H1 (cell line): Measurements from ENCODE around the gene SYK. TPM values are rescaled to one million over a fixed set of nuclear protein-coding genes. Genes with fewer than 3 reads are reported as not detected.

Experiments
- CTCF ChIA-PET: fragments of 300-600 bp; sonication (Branson Sonifier 250); formaldehyde crosslinking; loops from one replicate; lab custom pipeline; 2021; ENCODE audit not compliant: partially characterized antibody; lab: Charles Lee
- POLR2A ChIA-PET: fragments of 300-600 bp; sonication (Branson Sonifier 250); formaldehyde crosslinking; loops from one replicate; lab custom pipeline; 2021; ENCODE audit warnings: inconsistent platforms; ENCODE audit not compliant: partially characterized antibody; lab: Charles Lee
- DNase-seq, 2 experiments: peaks; one replicate each; pipeline versions ENCODE4 v3.0.0 to v3.0.0-alpha.2; 2010 to 2022; ENCODE audit warnings: low spot score in 2 of 2, low read depth in 1 of 2, mixed read lengths in 1 of 2
- FAIRE-seq: peaks from 2 replicates; lab custom pipeline; 2011; peaks lifted over from hg19 to GRCh38; lab: Jason Lieb, UNC
- H2AFZ ChIP-seq: 2 replicates; pipeline ENCODE4 v1.8.1; 2012; ENCODE audit warnings: low read length, inconsistent platforms
- H2AK5ac ChIP-seq: 2 replicates; pipeline ENCODE4 v1.6.1; 2013; ENCODE audit warnings: low read depth, low read length
- H2BK120ac ChIP-seq: replicated peaks from 2 replicates; pipeline ENCODE3; 2013; ENCODE audit warnings: low read depth, low read length, inconsistent platforms
- H2BK12ac ChIP-seq: 2 replicates; pipeline ENCODE4 v1.6.1; 2013; ENCODE audit warnings: low read depth, low read length
- H2BK15ac ChIP-seq: 2 replicates; pipeline ENCODE4 v1.6.1; 2013; ENCODE audit warnings: low read length
- H2BK20ac ChIP-seq: 2 replicates; pipeline ENCODE4 v1.6.1; 2013; ENCODE audit warnings: low read length
- H2BK5ac ChIP-seq: 2 replicates; pipeline ENCODE4 v1.6.1; 2013; ENCODE audit warnings: low read depth, low read length
- H3K14ac ChIP-seq: 2 replicates; pipeline ENCODE4 v1.6.1; 2013; ENCODE audit warnings: inconsistent platforms; ENCODE audit not compliant: insufficient read length
- H3K18ac ChIP-seq: 2 replicates; pipeline ENCODE4 v1.6.1; 2013; ENCODE audit warnings: low read length; ENCODE audit errors: extremely low read depth
- H3K23ac ChIP-seq: 2 replicates; pipeline ENCODE4 v1.6.1; 2013; ENCODE audit warnings: inconsistent platforms; ENCODE audit not compliant: insufficient read length
- H3K23me2 ChIP-seq: 2 replicates; pipeline ENCODE4 v1.6.1; 2013; ENCODE audit warnings: low read depth, low read length
- H3K27ac ChIP-seq: 2 replicates; pipeline ENCODE4 v1.6.1; 2011; ENCODE audit warnings: low read depth, low read length, inconsistent platforms
- H3K27me3 ChIP-seq, 4 experiments: replicated peaks in 1 of 4; 1 replicate in 1 of 4; 2 replicates in 3 of 4; pipeline versions ENCODE4 v1.6.1 to v1.8.1; 2011 to 2013; ENCODE audit warnings: low read length in 3 of 4, mild to moderate bottlenecking in 3 of 4, inconsistent platforms in 2 of 4, mixed read lengths in 2 of 4, moderate library complexity in 1 of 4; ENCODE audit not compliant: control insufficient read depth in 3 of 4, insufficient read depth in 3 of 4; ENCODE audit errors: extremely low read depth in 1 of 4
- H3K36me3 ChIP-seq, 4 experiments: 2 replicates each; pipeline versions ENCODE4 v1.6.1 to v1.8.1; 2011 to 2013; ENCODE audit warnings: mild to moderate bottlenecking in 4 of 4, low read length in 3 of 4, moderate library complexity in 2 of 4, control low read depth in 1 of 4, inconsistent platforms in 1 of 4; ENCODE audit not compliant: insufficient read depth in 4 of 4, control insufficient read depth in 2 of 4
- H3K4ac ChIP-seq: replicated peaks from 2 replicates; pipeline ENCODE3; 2013; ENCODE audit warnings: low read length, low read depth, mixed read lengths, inconsistent platforms; ENCODE audit not compliant: insufficient read length
- H3K4me1 ChIP-seq, 4 experiments: replicated peaks in 1 of 4; 1 replicate in 1 of 4; 2 replicates in 3 of 4; pipeline versions ENCODE4 v1.6.1 to v1.8.1; 2011 to 2013; ENCODE audit warnings: low read length in 3 of 4, inconsistent platforms in 2 of 4, mixed read lengths in 1 of 4; ENCODE audit not compliant: insufficient read depth in 4 of 4, control insufficient read depth in 3 of 4
- H3K4me2 ChIP-seq, 2 experiments: 2 replicates each; pipeline versions ENCODE4 v1.6.1 to v1.8.1; 2011 to 2013; ENCODE audit warnings: low read depth in 2 of 2, low read length in 2 of 2, control low read depth in 1 of 2, inconsistent platforms in 1 of 2, mild to moderate bottlenecking in 1 of 2; ENCODE audit not compliant: insufficient read depth in 1 of 2
- H3K4me3 ChIP-seq, 4 experiments: fragments of 200-600, 300-600 bp in 1 of 4; sonication (generic), shearing (Covaris generic), sonication (Bioruptor Twin) in 1 of 4; 2 replicates each; pipeline versions ENCODE4 v1.5.1 to v1.8.1; 2011 to 2016; ENCODE audit warnings: low read length in 4 of 4, low read depth in 3 of 4, control low read depth in 2 of 4, inconsistent platforms in 2 of 4, mild to moderate bottlenecking in 2 of 4, mixed read lengths in 1 of 4, moderate library complexity in 1 of 4; ENCODE audit not compliant: insufficient read depth in 2 of 4; ENCODE audit errors: extremely low read depth in 1 of 4
- H3K56ac ChIP-seq: replicated peaks from 2 replicates; pipeline ENCODE3; 2013; ENCODE audit warnings: low read depth, mild to moderate bottlenecking, mixed read lengths, low read length, inconsistent platforms; ENCODE audit not compliant: insufficient read length
- H3K79me1 ChIP-seq: 2 replicates; pipeline ENCODE4 v1.6.1; 2013; ENCODE audit warnings: low read depth, low read length, control low read depth
- H3K79me2 ChIP-seq, 2 experiments: 2 replicates each; pipeline versions ENCODE4 v1.6.1 to v1.8.1; 2012 to 2013; ENCODE audit warnings: low read length in 2 of 2, mild to moderate bottlenecking in 2 of 2, inconsistent platforms in 1 of 2; ENCODE audit not compliant: insufficient read depth in 2 of 2, control insufficient read depth in 1 of 2
- H3K9ac ChIP-seq, 4 experiments: replicated peaks in 1 of 4; 1 replicate in 1 of 4; 2 replicates in 3 of 4; pipeline versions ENCODE4 v1.6.1 to v1.8.1; 2011 to 2013; ENCODE audit warnings: low read depth in 3 of 4, low read length in 3 of 4, control low read depth in 2 of 4, mild to moderate bottlenecking in 2 of 4, moderate library complexity in 2 of 4, inconsistent platforms in 1 of 4; ENCODE audit errors: extremely low read depth in 1 of 4
- H3K9me3 ChIP-seq, 2 experiments: 2 replicates each; pipeline versions ENCODE4 v1.6.1 to v1.8.1; 2012 to 2013; ENCODE audit warnings: mild to moderate bottlenecking in 2 of 2, moderate library complexity in 2 of 2, control low read depth in 1 of 2, inconsistent platforms in 1 of 2, low read depth in 1 of 2, low read length in 1 of 2, mixed read lengths in 1 of 2; ENCODE audit not compliant: insufficient read depth in 2 of 2
- H4K20me1 ChIP-seq, 2 experiments: replicated peaks in 1 of 2; 2 replicates each; pipeline versions ENCODE3 to v1.8.1; 2011 to 2013; ENCODE audit warnings: inconsistent platforms in 2 of 2, low read length in 2 of 2, mild to moderate bottlenecking in 1 of 2; ENCODE audit not compliant: insufficient read depth in 2 of 2, control insufficient read depth in 1 of 2
- H4K5ac ChIP-seq: 2 replicates; pipeline ENCODE4 v1.6.1; 2013; ENCODE audit warnings: low read length, low read depth, mixed read lengths, inconsistent platforms; ENCODE audit not compliant: insufficient read length
- H4K8ac ChIP-seq: 2 replicates; pipeline ENCODE4 v1.8.0; 2013; ENCODE audit warnings: mild to moderate bottlenecking, moderate library complexity, low read length, inconsistent platforms; ENCODE audit not compliant: insufficient read depth; ENCODE audit errors: extremely low read depth
- H4K91ac ChIP-seq: replicated peaks from 2 replicates; pipeline ENCODE3; 2013; ENCODE audit warnings: low read length, mixed read lengths, inconsistent platforms; ENCODE audit not compliant: insufficient read length
- CEBPB ChIP-seq: IDR thresholded peaks from 2 replicates; pipeline ENCODE4 v1.6.1; 2012; ENCODE audit warnings: low read depth, low read length
- KDM4A ChIP-seq: IDR thresholded peaks from one replicate; pipeline ENCODE4 v1.7.1; 2012; ENCODE audit warnings: low read depth, mild to moderate bottlenecking, moderate library complexity, low read length, inconsistent platforms; ENCODE audit not compliant: severe bottlenecking
- RAD21 ChIP-seq, 2 experiments: IDR thresholded peaks in 1 of 2; conservative IDR thresholded peaks in 1 of 2; 2 replicates each; pipeline ENCODE4 v1.6.1; 2011; ENCODE audit warnings: low read depth in 2 of 2, low read length in 2 of 2, improper control_type of control experiment in 1 of 2, inconsistent platforms in 1 of 2, mild to moderate bottlenecking in 1 of 2, moderate library complexity in 1 of 2
- SIX5 ChIP-seq: IDR thresholded peaks from 2 replicates; pipeline ENCODE4 v1.6.1; 2011; ENCODE audit warnings: mild to moderate bottlenecking, low read depth, low read length
- SP1 ChIP-seq: IDR thresholded peaks from 2 replicates; pipeline ENCODE4 v1.6.1; 2011; ENCODE audit warnings: low read depth, low read length
- YY1 ChIP-seq: IDR thresholded peaks from 2 replicates; pipeline ENCODE4 v1.6.1; 2011; ENCODE audit warnings: low read depth, mild to moderate bottlenecking, low read length
- WGBS, 2 experiments: shearing (Covaris generic) in 1 of 2; methylation state at CpG; one replicate each; pipeline versions ENCODE4 v1.1.6 to v1.1.7; 2013 to 2015; ENCODE audit warnings: low lambda C conversion rate in 2 of 2, mixed read lengths in 2 of 2, inconsistent platforms in 1 of 2, low coverage in 1 of 2, missing lambda C conversion rate in 1 of 2; ENCODE audit not compliant: insufficient replicate concordance in 2 of 2, insufficient coverage in 1 of 2, insufficient read length in 1 of 2; ENCODE audit errors: extremely low coverage in 1 of 2, missing lambda C conversion rate in 1 of 2; 5-methylcytosine and 5-hydroxymethylcytosine counted together
- polyA plus RNA-seq, 7 experiments: library from polyadenylated mRNA; depleted of rRNA in 3 of 7; stranded (reverse) in 5 of 7; unstranded in 2 of 7; fragments of >200 nt in 5 of 7; fragments of 200-250 nt in 2 of 7; gene quantifications; 1 replicate in 5 of 7; 2 replicates in 1 of 7; 4 replicates in 1 of 7; pipeline versions ENCODE4 v1.2.1 to v1.2.3, GENCODE V29; 2011 to 2013; ENCODE audit warnings: missing spikeins in 2 of 7, mixed read lengths in 2 of 7
- total RNA-seq: library from RNA; stranded (reverse); fragmentation: NEBNext Ultra II Directional; extraction: Animal tissue kit (Norgen Biotek cat#: 25700); gene quantifications from 2 replicates; pipeline ENCODE4 v1.2.1, GENCODE V29; 2021
- TF ChIP-seq, protein P1 (sequence below), 3 experiments: IDR thresholded peaks; 1 replicate in 2 of 3; 2 replicates in 1 of 3; pipeline versions ENCODE4 v1.5.1 to v1.6.1; 2011; ENCODE audit warnings: low read length in 3 of 3, mild to moderate bottlenecking in 3 of 3, inconsistent platforms in 2 of 3, low read depth in 1 of 3, moderate library complexity in 1 of 3; ENCODE audit not compliant: insufficient read depth in 1 of 3; ENCODE audit errors: control extremely low read depth in 1 of 3

SYK gene
- total and polyA plus RNA-seq, 2 of the 8 experiments (the other 6 are each of a cell fraction or from before 2014, with no cell fraction given) = 1.5 to 4.4 TPM

DNA sequence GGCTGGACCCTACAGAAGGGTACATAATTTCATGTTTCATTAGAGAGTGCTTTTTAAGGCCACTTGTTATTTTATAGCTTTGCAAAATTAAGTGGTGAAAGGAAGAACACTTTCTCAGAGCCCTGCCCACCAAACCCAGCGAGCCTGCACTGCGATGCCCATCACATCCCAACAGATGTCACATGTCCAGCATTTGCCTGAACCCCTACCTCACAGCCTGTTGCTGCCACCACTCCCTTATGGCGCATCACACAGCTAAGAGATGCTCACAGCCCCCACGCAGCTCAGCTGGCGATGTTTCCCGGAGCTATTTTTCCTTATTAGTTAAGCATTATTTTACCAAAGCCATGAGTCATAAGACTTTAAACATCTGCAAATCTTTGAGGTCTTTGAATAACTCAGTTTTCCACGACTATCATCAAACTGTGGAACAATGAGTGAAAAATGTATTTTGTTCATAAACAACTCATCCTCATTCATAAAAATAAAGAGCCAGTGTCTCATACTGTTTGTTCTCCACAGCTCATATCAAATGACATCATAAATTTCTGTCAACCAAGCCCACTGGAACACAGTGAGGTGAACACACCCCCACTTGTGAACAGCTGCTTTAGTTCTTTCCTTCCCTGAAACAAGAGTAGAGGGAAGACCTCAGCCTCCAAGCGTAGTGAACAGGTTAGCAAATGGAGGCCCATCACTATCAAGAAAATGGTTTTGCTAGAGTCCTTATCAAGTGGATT lies 104.9 kb downstream of the SYK start:
- FAIRE-seq = no peak
- H3K14ac ChIP-seq = no peak overlapping the region
- H3K36me3 ChIP-seq = no peaks in the 10 kb centered on the region; a peak in 1 of 8 replicates
- H2BK15ac ChIP-seq = no peak overlapping the region
- TF ChIP-seq KDM4A (no peak), YY1 (no peak), RAD21 (IDR thresholded peaks at IDR 0.05 in 1 of 2, conservative IDR thresholded peaks at IDR 0.05 in 1 of 2; ENCODE audit: low read depth in 2 of 2, low read length in 2 of 2) (no peak), SP1 (no peak), SIX5 (no peak), CEBPB (no peak)
- TF ChIP-seq, protein P1, sequence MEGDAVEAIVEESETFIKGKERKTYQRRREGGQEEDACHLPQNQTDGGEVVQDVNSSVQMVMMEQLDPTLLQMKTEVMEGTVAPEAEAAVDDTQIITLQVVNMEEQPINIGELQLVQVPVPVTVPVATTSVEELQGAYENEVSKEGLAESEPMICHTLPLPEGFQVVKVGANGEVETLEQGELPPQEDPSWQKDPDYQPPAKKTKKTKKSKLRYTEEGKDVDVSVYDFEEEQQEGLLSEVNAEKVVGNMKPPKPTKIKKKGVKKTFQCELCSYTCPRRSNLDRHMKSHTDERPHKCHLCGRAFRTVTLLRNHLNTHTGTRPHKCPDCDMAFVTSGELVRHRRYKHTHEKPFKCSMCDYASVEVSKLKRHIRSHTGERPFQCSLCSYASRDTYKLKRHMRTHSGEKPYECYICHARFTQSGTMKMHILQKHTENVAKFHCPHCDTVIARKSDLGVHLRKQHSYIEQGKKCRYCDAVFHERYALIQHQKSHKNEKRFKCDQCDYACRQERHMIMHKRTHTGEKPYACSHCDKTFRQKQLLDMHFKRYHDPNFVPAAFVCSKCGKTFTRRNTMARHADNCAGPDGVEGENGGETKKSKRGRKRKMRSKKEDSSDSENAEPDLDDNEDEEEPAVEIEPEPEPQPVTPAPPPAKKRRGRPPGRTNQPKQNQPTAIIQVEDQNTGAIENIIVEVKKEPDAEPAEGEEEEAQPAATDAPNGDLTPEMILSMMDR (IDR thresholded peaks at IDR 0.05; ENCODE audit: control extremely low read depth in 1 of 3, insufficient read depth in 1 of 3, low read depth in 1 of 3, low read length in 3 of 3) = no peak
- no peak overlapping the region for H2AK5ac ChIP-seq
- no peak overlapping the region for H3K56ac ChIP-seq
- H3K4me3 ChIP-seq = no peak overlapping the region
- no peak overlapping the region for H4K5ac ChIP-seq
- H3K23me2 ChIP-seq = no peaks in the 10 kb centered on the region; the same call in 1 of the 2 replicates
- no peak overlapping the region for H2BK5ac ChIP-seq
- no peak overlapping the region for H3K4ac ChIP-seq
- no peak overlapping the region for H4K8ac ChIP-seq
- H2AFZ ChIP-seq = no peak overlapping the region
- no peak overlapping the region for H2BK20ac ChIP-seq
- H3K9me3 ChIP-seq = peaks cover 0 to 3% of the 10 kb centered on the region in 2 experiments; a peak in 1 of 4 replicates
- no peaks in the 10 kb centered on the region for H3K27me3 ChIP-seq
- no peak overlapping the region for H3K18ac ChIP-seq
- no peak overlapping the region for H4K91ac ChIP-seq
- DNase-seq = no peak
- H3K9ac ChIP-seq = no peak overlapping the region
- WGBS, 2 experiments = 95% methylated on average over 8 of the region's 8 CpGs; no CpG with 5 or more reads in 1 of the 2 experiments
- H2BK120ac ChIP-seq = no peak overlapping the region
- no peak overlapping the region for H3K23ac ChIP-seq
- no peak overlapping the region for H3K4me2 ChIP-seq
- no peak overlapping the region for H3K27ac ChIP-seq
- no peaks in the 10 kb centered on the region for H3K4me1 ChIP-seq
- H4K20me1 ChIP-seq = no peaks in the 10 kb centered on the region
- CTCF ChIA-PET = interaction anchor here (1.4 to 1.7 kb wide), 2 partner anchors 9 to 99 kb away, joined by 4 to 8 read pairs; no protein-coding TSS in a partner anchor
- H3K79me2 ChIP-seq = no peaks in the 10 kb centered on the region
- H2BK12ac ChIP-seq = no peak overlapping the region
- H3K79me1 ChIP-seq = no peaks in the 10 kb centered on the region
- POLR2A ChIA-PET = no interaction called here
